Prostate gland (tissue), 2 donors: ENCODE data around the gene PHACTR2. TPM values are rescaled to one million over a fixed set of nuclear protein-coding genes. Genes with fewer than 3 reads are reported as not detected.

Source experiments
- DNase-seq: peaks from one replicate; pipeline ENCODE4 v3.0.0-alpha.2; 2019; ENCODE audit warnings: low spot score
- H3K27ac ChIP-seq, 2 donors: fragments of 200-600 bp; sonication (generic); 2 replicates each; pipeline ENCODE4 v1.5.1; 2017 to 2019
- H3K27me3 ChIP-seq: fragments of 200-600 bp; sonication (generic); replicated peaks from 2 replicates; pipeline ENCODE4 v1.5.1; 2019; ENCODE audit not compliant: insufficient read depth
- H3K36me3 ChIP-seq, 2 donors: fragments of 200-600 bp; sonication (generic); 1 replicate in 1 of 2; 2 replicates in 1 of 2; pipeline versions ENCODE4 v1.5.1 to v1.8.1; 2017 to 2019
- H3K4me1 ChIP-seq: fragments of 200-600 bp; sonication (generic); replicated peaks from 2 replicates; pipeline ENCODE4 v1.5.1; 2019
- H3K4me3 ChIP-seq, 2 donors: fragments of 200-600 bp; sonication (generic); 2 replicates each; pipeline ENCODE4 v1.5.1; 2017 to 2019
- H3K9me3 ChIP-seq: fragments of 200-600 bp; sonication (generic); 2 replicates; pipeline ENCODE4 v1.5.1; 2017
- POLR2A ChIP-seq: fragments of 450-650 bp; IDR thresholded peaks from one replicate; pipeline ENCODE4 v1.6.1; 2016; ENCODE audit warnings: antibody characterized with exemption, mild to moderate bottlenecking
- POLR2AphosphoS5 ChIP-seq: sonication (generic); formaldehyde crosslinking; IDR thresholded peaks from one replicate; pipeline ENCODE4 v1.6.1; 2017; ENCODE audit warnings: antibody characterized with exemption
- WGBS: methylation state at CpG from one replicate; pipeline ENCODE4 v1.1.5; 2018; 5-methylcytosine and 5-hydroxymethylcytosine counted together
- intact Hi-C: fragments of 100-400 bp; cut with DNase I; formaldehyde crosslinking; loops from one replicate; pipeline ENCODE4 v1.14.2; 2022
- total RNA-seq, 2 donors: library from RNA; depleted of rRNA; stranded (reverse); fragments of >200 nt; gene quantifications; one replicate each; pipeline ENCODE4 v1.1.0, GENCODE V29; 2016
- TF ChIP-seq, protein P1 (sequence below), 4 experiments: fragments of 200-600 bp in 2 of 4; fragments of 450-650 bp in 2 of 4; sonication (generic) in 2 of 4; IDR thresholded peaks; 1 replicate in 3 of 4; 2 replicates in 1 of 4; pipeline ENCODE4 v1.5.1; 2016 to 2019; ENCODE audit warnings: antibody characterized with exemption in 4 of 4, mild to moderate bottlenecking in 2 of 4, moderate library complexity in 2 of 4

The PHACTR2 gene
- total RNA-seq, 2 donors from 2014 or later = 41.4 to 108 TPM

DNA sequence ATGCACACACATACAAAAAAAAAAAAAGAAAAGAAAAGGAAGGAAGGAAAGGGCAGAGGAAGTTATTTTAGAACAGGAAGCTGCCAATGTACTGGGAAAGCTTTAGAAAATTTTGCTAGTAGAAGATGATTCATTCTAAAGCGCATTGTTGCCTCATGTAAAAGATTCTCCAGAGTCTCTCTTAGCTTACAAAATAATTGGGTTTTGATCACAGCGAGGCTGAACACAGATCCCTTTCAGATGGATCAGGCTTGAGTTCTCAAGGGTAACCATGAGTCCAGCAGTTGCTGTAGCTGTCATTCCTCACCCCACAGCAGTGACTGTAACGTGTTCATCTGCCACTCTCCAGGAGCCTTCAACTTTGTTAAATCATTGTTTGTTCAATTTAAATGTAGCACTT is 81.9 kb downstream of the PHACTR2 start:
- DNase-seq = no peak
- TF ChIP-seq POLR2AphosphoS5 (no peak), POLR2A (no peak)
- TF ChIP-seq, protein P1, sequence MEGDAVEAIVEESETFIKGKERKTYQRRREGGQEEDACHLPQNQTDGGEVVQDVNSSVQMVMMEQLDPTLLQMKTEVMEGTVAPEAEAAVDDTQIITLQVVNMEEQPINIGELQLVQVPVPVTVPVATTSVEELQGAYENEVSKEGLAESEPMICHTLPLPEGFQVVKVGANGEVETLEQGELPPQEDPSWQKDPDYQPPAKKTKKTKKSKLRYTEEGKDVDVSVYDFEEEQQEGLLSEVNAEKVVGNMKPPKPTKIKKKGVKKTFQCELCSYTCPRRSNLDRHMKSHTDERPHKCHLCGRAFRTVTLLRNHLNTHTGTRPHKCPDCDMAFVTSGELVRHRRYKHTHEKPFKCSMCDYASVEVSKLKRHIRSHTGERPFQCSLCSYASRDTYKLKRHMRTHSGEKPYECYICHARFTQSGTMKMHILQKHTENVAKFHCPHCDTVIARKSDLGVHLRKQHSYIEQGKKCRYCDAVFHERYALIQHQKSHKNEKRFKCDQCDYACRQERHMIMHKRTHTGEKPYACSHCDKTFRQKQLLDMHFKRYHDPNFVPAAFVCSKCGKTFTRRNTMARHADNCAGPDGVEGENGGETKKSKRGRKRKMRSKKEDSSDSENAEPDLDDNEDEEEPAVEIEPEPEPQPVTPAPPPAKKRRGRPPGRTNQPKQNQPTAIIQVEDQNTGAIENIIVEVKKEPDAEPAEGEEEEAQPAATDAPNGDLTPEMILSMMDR (IDR thresholded peaks at IDR 0.05) = no peak
- Histone ChIP-seq H3K4me3 (no peak overlapping the region), H3K9me3 (no peaks in the 10 kb centered on the region), H3K27ac (no peak overlapping the region), H3K36me3 (no peaks in the 10 kb centered on the region), H3K27me3 (no peaks in the 10 kb centered on the region), H3K4me1 (peaks cover 6% of the 10 kb centered on the region)
- whole genome bisulfite sequencing = 78% methylated on average over 3 of the region's 3 CpGs
- intact Hi-C loops = no loop called here

DNA sequence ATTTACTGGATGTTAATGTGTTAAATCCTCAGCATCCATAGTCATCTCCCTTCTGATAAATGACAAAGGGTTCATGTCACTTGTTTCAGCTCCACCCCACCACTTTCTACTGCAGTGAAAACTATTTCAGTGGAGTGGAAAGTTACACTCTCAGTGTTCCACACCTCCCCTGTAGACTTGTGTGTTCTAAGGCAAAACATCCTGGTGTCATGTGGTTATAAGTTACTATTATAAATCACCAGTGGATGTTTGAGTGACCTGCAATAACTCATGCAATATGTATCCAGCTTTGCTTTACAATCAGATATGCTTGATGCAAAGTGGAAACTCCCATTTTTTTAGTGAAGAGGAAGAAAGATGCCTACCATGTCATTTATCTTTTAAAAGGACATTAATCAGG is 83.3 kb downstream of the PHACTR2 start:
- intact Hi-C loops = no loop called here
- TF ChIP-seq POLR2AphosphoS5 (no peak), POLR2A (no peak)
- TF ChIP-seq, protein P1 (IDR thresholded peaks at IDR 0.05) = no peak
- peaks cover 0 to 6% of the 10 kb centered on the region in 2 donors for H3K36me3 ChIP-seq
- no peaks in the 10 kb centered on the region for H3K27me3 ChIP-seq
- no peaks in the 10 kb centered on the region for H3K9me3 ChIP-seq
- DNase-seq = no peak
- H3K4me3 ChIP-seq = no peak overlapping the region
- H3K4me1 ChIP-seq = no peaks in the 10 kb centered on the region
- no peak overlapping the region for H3K27ac ChIP-seq

DNA sequence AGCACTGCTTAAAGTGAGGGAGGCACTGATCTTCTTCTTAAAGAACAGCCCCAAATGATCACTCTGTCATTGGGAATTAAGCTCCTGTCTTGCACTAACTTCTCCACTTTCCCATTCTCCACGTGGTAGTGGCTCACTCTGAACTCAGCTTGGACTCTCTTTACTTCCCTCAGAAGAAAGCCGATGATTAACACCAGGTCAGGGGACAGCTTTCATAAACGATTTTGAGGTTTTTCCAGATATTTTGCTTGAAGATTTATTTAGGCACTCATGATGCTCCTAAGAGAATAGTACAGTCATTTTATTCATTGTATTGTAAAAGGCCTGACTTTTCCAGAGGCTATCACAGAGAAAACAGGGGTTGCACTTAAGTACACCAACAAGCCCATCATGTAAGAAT is 84.4 kb downstream of the PHACTR2 start:
- no peak for DNase-seq
- intact Hi-C loops = no loop called here

DNA sequence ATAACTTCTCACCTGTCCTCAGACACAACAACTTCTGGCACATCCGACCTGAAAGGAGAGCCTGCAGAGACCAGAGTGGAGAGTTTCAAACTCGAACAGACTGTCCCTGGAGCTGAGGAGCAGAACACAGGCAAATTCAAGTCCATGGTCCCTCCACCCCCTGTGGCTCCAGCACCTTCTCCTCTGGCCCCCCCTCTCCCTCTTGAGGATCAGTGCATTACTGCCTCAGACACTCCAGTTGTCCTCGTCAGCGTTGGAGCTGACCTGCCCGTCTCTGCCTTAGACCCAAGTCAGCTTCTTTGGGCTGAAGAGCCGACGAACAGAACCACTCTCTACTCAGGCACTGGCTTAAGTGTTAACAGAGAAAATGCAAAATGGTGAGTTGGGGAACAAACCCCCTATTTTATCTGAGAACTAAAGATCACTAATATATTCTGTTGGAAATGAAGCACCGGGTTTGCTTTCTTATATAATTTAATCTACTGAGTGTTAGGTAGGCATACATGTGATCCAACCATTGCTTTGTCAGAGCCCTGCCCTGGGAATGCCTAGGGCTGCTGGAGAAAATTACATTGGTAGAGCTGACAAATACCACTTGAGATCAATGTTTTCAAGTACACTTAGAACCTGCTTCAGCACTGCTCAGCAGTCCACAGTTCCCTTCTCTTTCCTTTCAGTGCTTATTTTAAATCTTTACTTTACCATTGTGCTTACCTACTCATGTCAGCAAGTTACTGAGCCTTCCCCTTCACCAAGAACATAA is 87.8 kb downstream of the PHACTR2 start:
- no peaks in the 10 kb centered on the region for H3K9me3 ChIP-seq
- WGBS = 94% methylated on average over 8 of the region's 8 CpGs
- intact Hi-C loops = no loop called here
- no peak for DNase-seq
- no peaks in the 10 kb centered on the region for H3K4me1 ChIP-seq
- H3K4me3 ChIP-seq = no peak overlapping the region
- H3K27me3 ChIP-seq = no peaks in the 10 kb centered on the region
- H3K27ac ChIP-seq = no peak overlapping the region
- H3K36me3 ChIP-seq = peaks cover 0 to 6% of the 10 kb centered on the region in 2 donors
- TF ChIP-seq POLR2AphosphoS5 = no peak
- TF ChIP-seq, protein P1 (IDR thresholded peaks at IDR 0.05) = no peak
- TF ChIP-seq POLR2A = no peak

More for the DNA sequence above, 84.4 kb downstream of the PHACTR2 start:
- Histone ChIP-seq H3K27ac (no peak overlapping the region), H3K36me3 (peaks cover 0 to 6% of the 10 kb centered on the region in 2 donors), H3K9me3 (no peaks in the 10 kb centered on the region), H3K4me3 (no peak overlapping the region), H3K4me1 (no peaks in the 10 kb centered on the region), H3K27me3 (no peaks in the 10 kb centered on the region)
- 79% methylated on average over 3 of the region's 3 CpGs for whole genome bisulfite sequencing
- TF ChIP-seq POLR2A = no peak
- TF ChIP-seq, protein P1 (IDR thresholded peaks at IDR 0.05) = no peak
- TF ChIP-seq POLR2AphosphoS5 = no peak

DNA sequence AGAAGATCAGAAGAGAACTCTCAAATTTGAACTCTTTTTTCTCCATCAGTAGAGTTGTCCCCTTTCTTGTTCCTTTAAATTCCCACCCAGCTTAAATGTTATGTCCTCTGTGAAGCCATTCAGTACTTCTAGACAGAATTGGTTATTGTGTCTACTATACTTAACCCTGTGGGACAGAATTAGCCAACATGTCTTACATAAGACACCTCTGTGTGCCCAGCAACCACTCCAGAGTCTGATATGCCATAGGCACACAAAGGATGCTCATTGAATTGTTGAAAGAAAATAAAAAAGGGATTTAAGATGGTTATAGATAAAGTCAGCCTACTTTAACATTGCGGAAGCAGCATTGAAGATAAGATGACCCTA is 88.4 kb downstream of the PHACTR2 start:
- no peaks in the 10 kb centered on the region for H3K27me3 ChIP-seq
- H3K27ac ChIP-seq = no peak overlapping the region
- no peak overlapping the region for H3K4me3 ChIP-seq
- no peaks in the 10 kb centered on the region for H3K4me1 ChIP-seq
- H3K9me3 ChIP-seq = no peaks in the 10 kb centered on the region
- WGBS = 91% methylated on average over 1 of the region's 1 CpG
- intact Hi-C loops = no loop called here
- no peak for DNase-seq
- no peak for TF ChIP-seq POLR2AphosphoS5
- H3K36me3 ChIP-seq = peaks cover 0 to 6% of the 10 kb centered on the region in 2 donors
